K562 (cell line): ENCODE results near the gene NKX1-2. TPM values are rescaled to one million over a fixed set of nuclear protein-coding genes. Genes with fewer than 3 reads are reported as not detected.
"Not testable (repeated sequence)": the region's sequence is repeated elsewhere in the genome, so short reads cannot be mapped to it uniquely, and the experiment has no call there.

Source experiments
- ATAC-seq: fragments of 200-7000 bp; cut with Tn5 transposase; 3 replicates; pipeline ENCODE4 v1.9.1; 2020; ENCODE audit warnings: moderate library complexity
- BruUV-seq: library from RNA; stranded (reverse); fragments of 400-500 nt; replicated peaks from 2 replicates; lab custom pipeline; 2021; lab: Mats Ljungman, UMichigan
- CTCF ChIA-PET: fragments of 300-600 bp; formaldehyde crosslinking; extraction: SDS; loops from one replicate; lab custom pipeline; 2021; ENCODE audit warnings: low intra/inter-chr PET ratio; lab: Yijun Ruan, JAX
- POLR2A ChIA-PET: fragments of 300-600, 350-650 bp; sonication (Branson Sonifier 250); formaldehyde crosslinking; extraction: SDS; loops from one replicate; lab custom pipeline; 2021; ENCODE audit warnings: antibody characterized with exemption, inconsistent platforms; lab: Yijun Ruan, JAX
- DNase-seq, 4 experiments: peaks; one replicate each; pipeline versions ENCODE4 v3.0.0 to v3.0.0-alpha.2; 2011 to 2018; ENCODE audit warnings: low spot score in 3 of 4, mixed read lengths in 3 of 4; ENCODE audit errors: extremely low read depth in 1 of 4
- FAIRE-seq: peaks from 2 replicates; lab custom pipeline; 2011; peaks lifted over from hg19 to GRCh38; lab: Jason Lieb, UNC
- H2AFZ ChIP-seq: 2 replicates; pipeline ENCODE4 v1.6.0; 2011; ENCODE audit warnings: low read depth, low read length, control low read depth, inconsistent platforms
- H3K27ac ChIP-seq: fragments of 200-600 bp; 3 replicates; pipeline ENCODE4 v1.8.0; 2011; ENCODE audit warnings: low read depth, mild to moderate bottlenecking, control low read depth, inconsistent platforms, low read length, moderate library complexity, mixed read lengths; ENCODE audit errors: extremely low read depth
- H3K27me3 ChIP-seq, 2 experiments: fragments of 300-600 bp in 1 of 2; 2 replicates in 1 of 2; 3 replicates in 1 of 2; pipeline versions ENCODE4 v1.6.0 to v1.8.0; 2011; ENCODE audit warnings: inconsistent platforms in 2 of 2, low read length in 2 of 2, mild to moderate bottlenecking in 1 of 2, mixed read lengths in 1 of 2, moderate library complexity in 1 of 2; ENCODE audit not compliant: control insufficient read depth in 2 of 2, insufficient read depth in 2 of 2
- H3K36me3 ChIP-seq: fragments of 300-600 bp; 3 replicates; pipeline ENCODE4 v1.8.0; 2011; ENCODE audit warnings: mild to moderate bottlenecking, low read length, inconsistent platforms; ENCODE audit not compliant: control insufficient read depth, insufficient read depth
- H3K4me1 ChIP-seq, 2 experiments: fragments of 200-600 bp in 1 of 2; replicated peaks in 1 of 2; 2 replicates in 1 of 2; 3 replicates in 1 of 2; pipeline versions ENCODE4 v1.5.1 to v1.8.0; 2011; ENCODE audit warnings: inconsistent platforms in 2 of 2, low read length in 2 of 2, mild to moderate bottlenecking in 1 of 2, mixed read lengths in 1 of 2, moderate library complexity in 1 of 2; ENCODE audit not compliant: control insufficient read depth in 2 of 2, insufficient read depth in 2 of 2
- H3K4me2 ChIP-seq: 2 replicates; pipeline ENCODE4 v1.6.1; 2011; ENCODE audit warnings: low read length, control low read depth, inconsistent platforms, mixed read lengths; ENCODE audit not compliant: insufficient read depth
- H3K4me3 ChIP-seq: fragments of 200-600 bp; sonication (generic), shearing (Covaris generic); 2 replicates; pipeline ENCODE4 v1.5.1; 2016; ENCODE audit warnings: control low read depth, inconsistent platforms
- H3K79me2 ChIP-seq: fragments of 200-600 bp; 3 replicates; pipeline ENCODE4 v1.8.0; 2011; ENCODE audit warnings: low read length, inconsistent platforms; ENCODE audit not compliant: control insufficient read depth, insufficient read depth
- H3K9ac ChIP-seq, 2 experiments: 2 replicates each; pipeline versions ENCODE4 v1.6.0 to v1.6.1; 2011; ENCODE audit warnings: low read depth in 2 of 2, low read length in 2 of 2, control low read depth in 1 of 2, inconsistent platforms in 1 of 2, mild to moderate bottlenecking in 1 of 2, mixed read lengths in 1 of 2; ENCODE audit not compliant: insufficient read depth in 1 of 2
- H3K9me1 ChIP-seq: one replicate; pipeline ENCODE4 v1.6.0; 2011; ENCODE audit warnings: inconsistent platforms, mild to moderate bottlenecking, low read length, moderate library complexity; ENCODE audit not compliant: control insufficient read depth, insufficient read depth
- H3K9me3 ChIP-seq: replicated peaks from 2 replicates; pipeline ENCODE4 v1.5.1; 2011; ENCODE audit warnings: low read depth, low read length, inconsistent platforms; ENCODE audit not compliant: control insufficient read depth, insufficient read depth
- H4K20me1 ChIP-seq: replicated peaks from 2 replicates; pipeline ENCODE4 v1.6.1; 2011; ENCODE audit warnings: low read length, inconsistent platforms, mixed read lengths; ENCODE audit not compliant: control insufficient read depth, insufficient read depth
- E2F3 ChIP-seq: fragments of 250-450 bp; sonication (Bioruptor Pico); IDR thresholded peaks from 2 replicates; pipeline ENCODE4 v1.4.0; 2020; ENCODE audit warnings: mild to moderate bottlenecking
- HBP1 ChIP-seq: fragments of 450-650 bp; formaldehyde crosslinking; IDR thresholded peaks from 2 replicates; pipeline ENCODE4 v1.4.0; 2022; ENCODE audit warnings: missing genetic modification characterization
- MAFK ChIP-seq: IDR thresholded peaks from 2 replicates; pipeline ENCODE4 v1.6.1; 2011; ENCODE audit warnings: low read length, improper control_type of control experiment
- MEF2A ChIP-seq: IDR thresholded peaks from 2 replicates; pipeline ENCODE4 v1.6.1; 2011; ENCODE audit warnings: low read depth, mild to moderate bottlenecking, low read length, moderate library complexity; ENCODE audit not compliant: control insufficient read depth
- PHTF2 ChIP-seq: fragments of 250-450 bp; sonication (Bioruptor Pico); IDR thresholded peaks from 2 replicates; pipeline ENCODE4 v1.5.0; 2021; ENCODE audit warnings: mild to moderate bottlenecking
- RERE ChIP-seq: sonication (generic); formaldehyde crosslinking; IDR thresholded peaks from 2 replicates; pipeline ENCODE4 v1.8.0; 2023; ENCODE audit warnings: missing genetic modification reagents, mild to moderate bottlenecking, borderline replicate concordance
- SMAD4 ChIP-seq: fragments of 250-450 bp; sonication (Bioruptor Pico); conservative IDR thresholded peaks from 2 replicates; pipeline ENCODE4 v1.8.0; 2021; ENCODE audit warnings: inconsistent platforms, mild to moderate bottlenecking, moderate library complexity
- ZNF121 ChIP-seq: sonication (generic); formaldehyde crosslinking; conservative IDR thresholded peaks from 2 replicates; pipeline ENCODE4 v1.8.0; 2022; ENCODE audit warnings: missing genetic modification reagents
- ZNF408 ChIP-seq: fragments of 250-450 bp; sonication (Bioruptor Pico); IDR thresholded peaks from 2 replicates; pipeline ENCODE4 v1.4.0; 2020; ENCODE audit warnings: low read depth, mild to moderate bottlenecking, moderate library complexity
- WGBS: fragments of 100-300 bp; shearing (Covaris generic); methylation state at CpG from one replicate; pipeline ENCODE4 v1.1.6; 2016; ENCODE audit warnings: low coverage, mixed read lengths; ENCODE audit not compliant: insufficient coverage; ENCODE audit errors: missing lambda C conversion rate; 5-methylcytosine and 5-hydroxymethylcytosine counted together
- in situ Hi-C: fragments of 300-500 bp; cut with MboI; formaldehyde crosslinking; loops from 4 replicates; pipeline ENCODE4 v1.15.0; 2018; ENCODE audit warnings: inconsistent platforms, mixed read lengths
- intact Hi-C: fragments of 100-400 bp; cut with micrococcal nuclease; formaldehyde crosslinking; loops from 2 replicates; pipeline ENCODE4 v1.14.2; 2022
- polyA plus RNA-seq, 8 experiments: library from polyadenylated mRNA; depleted of rRNA in 4 of 8; stranded (reverse) in 5 of 8; unstranded in 3 of 8; fragments of >200 nt; fragmentation: Nextera tagmentation in 2 of 8; fragmentation: Illumina TruSeq in 1 of 8; extraction: Ambion mirVana in 2 of 8; extraction: Trizol in 1 of 8; gene quantifications; 2 replicates each; pipeline versions ENCODE4 v1.2.1 to v1.2.3, GENCODE V29; 2011 to 2014; ENCODE audit warnings: inconsistent platforms in 1 of 8, missing spikeins in 1 of 8
- total RNA-seq, 7 experiments: library from RNA; depleted of rRNA in 6 of 7; stranded (reverse); fragments of >200 nt in 6 of 7; fragmentation: Illumina TruSeq in 2 of 7; extraction: Trizol in 2 of 7; gene quantifications; 2 replicates each; pipeline versions ENCODE4 v1.2.1 to v1.2.3, GENCODE V29; 2011 to 2021; ENCODE audit warnings: low replicate concordance in 1 of 7

Gene NKX1-2
- total and polyA plus RNA-seq, 9 of the 15 experiments (the other 6 are each of a cell fraction or from before 2014, with no cell fraction given), result not detected

- BruUV-seq, H3K27ac ChIP-seq, H3K4me3 ChIP-seq, H4K20me1 ChIP-seq, H3K9me3 ChIP-seq, FAIRE-seq, H3K27me3 ChIP-seq, H3K36me3 ChIP-seq, H3K9ac ChIP-seq, H2AFZ ChIP-seq, CTCF ChIA-PET, H3K9me1 ChIP-seq, ATAC-seq, DNase-seq, H3K4me1 ChIP-seq, intact Hi-C loops, H3K79me2 ChIP-seq, POLR2A ChIA-PET, H3K4me2 ChIP-seq, in situ Hi-C loops: not testable (repeated sequence)
- 26% methylated on average over 3 of the region's 5 CpGs for WGBS
- TF ChIP-seq ZNF121 (CRISPR knock-in tag), result 0 out of 2 replicates have a peak, but pooled peaks have one; percentile 14
Measured at GRCh38 chr10:124441694-124442093, 8.1 kb downstream of the NKX1-2 start.

GRCh38 chr10:124436191-124436638, 13.6 kb downstream of the NKX1-2 start:
- intact Hi-C loops (no loop called here), in situ Hi-C loops (no loop called here)
- no peak for TF ChIP-seq SMAD4 (CRISPR knock-in tag)
- no peak for TF ChIP-seq PHTF2 (CRISPR knock-in tag)
- no peak for TF ChIP-seq MEF2A
- TF ChIP-seq RERE (CRISPR knock-in tag), result no peak
- TF ChIP-seq MAFK, result no peak
- no peak for TF ChIP-seq HBP1 (CRISPR knock-in tag)
- TF ChIP-seq E2F3 (CRISPR knock-in tag), result no peak
- TF ChIP-seq ZNF408 (CRISPR knock-in tag), result no peak
- Histone ChIP-seq H4K20me1 (no peaks in the 10 kb centered on the region), H3K4me2 (no peak overlapping the region), H3K9me1 (no peaks in the 10 kb centered on the region), H3K9me3 (no peaks in the 10 kb centered on the region), H3K27me3 (no peaks in the 10 kb centered on the region), H3K36me3 (no peaks in the 10 kb centered on the region), H3K9ac (no peak overlapping the region), H3K4me3 (no peak overlapping the region), H3K4me1 (no peaks in the 10 kb centered on the region; a peak in 1 of 5 replicates), H2AFZ (no peak overlapping the region), H3K27ac (no peak overlapping the region), H3K79me2 (no peaks in the 10 kb centered on the region)
- CTCF ChIA-PET, result no interaction called here
- no TSS peak for BruUV-seq
- ATAC-seq (no peak), DNase-seq (no peak), FAIRE-seq (no peak)
- 45% methylated on average over 8 of the region's 8 CpGs for WGBS
- POLR2A ChIA-PET, result no interaction called here
